Kidney glomerular epithelial cell (primary cell): ENCODE measurements around the gene C2orf68.
A peak's percentile ranks its signal among the peaks of the same experiment; 100 is the strongest.
"Not testable (repeated sequence)": the region's sequence is repeated elsewhere in the genome, so short reads cannot be mapped to it uniquely, and the experiment has no call there.

Experiments
- DNase-seq: peaks from one replicate; lab custom pipeline; 2025; lab: John Stamatoyannopoulos, UW

Gene C2orf68

GRCh38 chr2:85611705-85612587 lies at the start of gene C2orf68:
TSS of gene C2orf68 (minus strand) at chr2:85612066. CDS start at chr2:85611984, 82 bp downstream.
- DNase-seq = peak; percentile 47

- DNase-seq = no peak
Measured at GRCh38 chr2:85661139-85661858, 49.4 kb upstream of the C2orf68 start.

GRCh38 chr2:85660725-85661124 lies 48.9 kb upstream of the C2orf68 start:
- no peak for DNase-seq

- DNase-seq = not testable (repeated sequence)
Measured at GRCh38 chr2:85660301-85660700, 48.4 kb upstream of the C2orf68 start.

GRCh38 chr2:85659324-85659981 lies 47.6 kb upstream of the C2orf68 start:
- no peak for DNase-seq

- DNase-seq = not testable (repeated sequence)
Measured at GRCh38 chr2:85657399-85657798, 45.5 kb upstream of the C2orf68 start.

GRCh38 chr2:85656468-85656867 lies 44.6 kb upstream of the C2orf68 start:
- DNase-seq = no peak

- peak; percentile 31 for DNase-seq
Measured at GRCh38 chr2:85655961-85656417, 44.1 kb upstream of the C2orf68 start.

GRCh38 chr2:85653996-85654395 lies 42.1 kb upstream of the C2orf68 start:
- DNase-seq = no peak

GRCh38 chr2:85652056-85652455 lies 40.2 kb upstream of the C2orf68 start:
- DNase-seq = no peak

- DNase-seq = no peak
Measured at GRCh38 chr2:85651097-85651496, 39.2 kb upstream of the C2orf68 start.

GRCh38 chr2:85650456-85650855 lies 38.6 kb upstream of the C2orf68 start:
- DNase-seq = no peak

GRCh38 chr2:85649201-85650190 lies 37.6 kb upstream of the C2orf68 start:
- no peak for DNase-seq

GRCh38 chr2:85648619-85649018 lies 36.8 kb upstream of the C2orf68 start:
- DNase-seq = no peak

GRCh38 chr2:85647823-85648526 lies 36.1 kb upstream of the C2orf68 start:
- DNase-seq = no peak

- DNase-seq = no peak
Measured at GRCh38 chr2:85646166-85646565, 34.3 kb upstream of the C2orf68 start.

GRCh38 chr2:85644909-85645308 lies 33.0 kb upstream of the C2orf68 start:
- no peak for DNase-seq

GRCh38 chr2:85642725-85643124 lies 30.9 kb upstream of the C2orf68 start:
- no peak for DNase-seq

- no peak for DNase-seq
Measured at GRCh38 chr2:85635636-85636035, 23.8 kb upstream of the C2orf68 start.

- no peak for DNase-seq
Measured at GRCh38 chr2:85635011-85635410, 23.1 kb upstream of the C2orf68 start.

GRCh38 chr2:85631316-85631715 lies 19.4 kb upstream of the C2orf68 start:
- DNase-seq = no peak
